ENCODE results near the gene CFAP299. TPM values are rescaled to one million over a fixed set of nuclear protein-coding genes. Genes with fewer than 3 reads are reported as not detected.

Gene CFAP299
- total and polyA plus RNA-seq, 2 donors (not counting 3 experiments of a cell fraction or from before 2014, with no cell fraction given): not detected

- H3K79me2 ChIP-seq (ENCODE audit: control insufficient read depth, insufficient read depth, low read length): no peaks in the 10 kb centered on the region
- dilution Hi-C loops (cut with MboI; ENCODE audit: extremely low pct_ligation_motif_present, low sequenced_read_pairs) (no loop called here), intact Hi-C loops (cut with micrococcal nuclease) (no loop called here)
- TF ChIP-seq MAX (IDR thresholded peaks at IDR 0.05; ENCODE audit: insufficient read depth, insufficient read length) (no peak), GATA2 (IDR thresholded peaks at IDR 0.05; ENCODE audit: insufficient read depth, insufficient read length, low read depth, low read length) (no peak), EZH2 (IDR thresholded peaks at IDR 0.05; ENCODE audit: borderline replicate concordance, low read depth, low read length, severe bottlenecking) (no peak)
- POLR2A ChIA-PET: no interaction called here
- FAIRE-seq (no peak), DNase-seq (ENCODE audit: low read depth, low spot score) (no peak)
- no peaks in the 10 kb centered on the region for H3K36me3 ChIP-seq (ENCODE audit: control insufficient read depth in 2 of 2, extremely low read depth in 1 of 2, insufficient read depth in 2 of 2, low read length in 2 of 2)
- no peaks in the 10 kb centered on the region for H3K4me1 ChIP-seq (ENCODE audit: control insufficient read depth, extremely low read depth, insufficient read depth, low read length)
- no peaks in the 10 kb centered on the region for H3K9me1 ChIP-seq (replicated peaks; ENCODE audit: control insufficient read depth, extremely low read depth, insufficient read depth, low read length)
- no peaks in the 10 kb centered on the region for H4K20me1 ChIP-seq (replicated peaks; ENCODE audit: control insufficient read depth, extremely low read depth, insufficient read depth, low read length)
- H3K9me3 ChIP-seq (replicated peaks; ENCODE audit: control insufficient read depth, insufficient read depth, low read length): no peaks in the 10 kb centered on the region
- CTCF ChIA-PET: no interaction called here
- no TSS peak for BruUV-seq (replicated peaks)
- no peak overlapping the region for H3K4me3 ChIP-seq (replicated peaks in 1 of 3; ENCODE audit: insufficient read depth in 1 of 3, low read depth in 1 of 3, low read length in 3 of 3)
- H3K27ac ChIP-seq (ENCODE audit: insufficient read depth, low read depth, low read length): no peak overlapping the region
- H3K9ac ChIP-seq (replicated peaks; ENCODE audit: extremely low read depth, insufficient read depth, low read length): no peak overlapping the region
- H2AFZ ChIP-seq (ENCODE audit: low read depth, low read length): no peak overlapping the region
- H3K4me2 ChIP-seq (ENCODE audit: insufficient read depth, low read length): no peak overlapping the region
- H3K27me3 ChIP-seq (ENCODE audit: control insufficient read depth in 2 of 2, insufficient read depth in 2 of 2, low read length in 2 of 2): no peaks in the 10 kb centered on the region
Measured at GRCh38 chr4:80980239-80980638, 644.7 kb downstream of the CFAP299 start.

GRCh38 chr4:80986011-80986410, 650.5 kb downstream of the CFAP299 start:
- H3K9ac ChIP-seq (replicated peaks; ENCODE audit: extremely low read depth, insufficient read depth, low read length): no peak overlapping the region
- H3K4me2 ChIP-seq (ENCODE audit: insufficient read depth, low read length): no peak overlapping the region
- intact Hi-C loops (cut with micrococcal nuclease): no loop called here
- H3K4me1 ChIP-seq (ENCODE audit: control insufficient read depth, extremely low read depth, insufficient read depth, low read length): no peaks in the 10 kb centered on the region
- ChIA-PET POLR2A (no interaction called here), CTCF (no interaction called here)
- no peak overlapping the region for H2AFZ ChIP-seq (ENCODE audit: low read depth, low read length)
- H3K9me3 ChIP-seq (replicated peaks; ENCODE audit: control insufficient read depth, insufficient read depth, low read length): no peaks in the 10 kb centered on the region
- no peak overlapping the region for H3K4me3 ChIP-seq (replicated peaks in 1 of 3; ENCODE audit: insufficient read depth in 1 of 3, low read depth in 1 of 3, low read length in 3 of 3)
- H3K9me1 ChIP-seq (replicated peaks; ENCODE audit: control insufficient read depth, extremely low read depth, insufficient read depth, low read length): no peaks in the 10 kb centered on the region
- H3K79me2 ChIP-seq (ENCODE audit: control insufficient read depth, insufficient read depth, low read length): no peaks in the 10 kb centered on the region
- no peaks in the 10 kb centered on the region for H3K36me3 ChIP-seq (ENCODE audit: control insufficient read depth in 2 of 2, extremely low read depth in 1 of 2, insufficient read depth in 2 of 2, low read length in 2 of 2)
- H4K20me1 ChIP-seq (replicated peaks; ENCODE audit: control insufficient read depth, extremely low read depth, insufficient read depth, low read length): no peaks in the 10 kb centered on the region
- no peaks in the 10 kb centered on the region for H3K27me3 ChIP-seq (ENCODE audit: control insufficient read depth in 2 of 2, insufficient read depth in 2 of 2, low read length in 2 of 2)
- DNase-seq (ENCODE audit: low read depth, low spot score): no peak
- BruUV-seq (replicated peaks): no TSS peak
- no peak overlapping the region for H3K27ac ChIP-seq (ENCODE audit: insufficient read depth, low read depth, low read length)
- dilution Hi-C loops (cut with MboI; ENCODE audit: extremely low pct_ligation_motif_present, low sequenced_read_pairs): no loop called here
- FAIRE-seq: no peak
- no peak for TF ChIP-seq MAX (IDR thresholded peaks at IDR 0.05; ENCODE audit: insufficient read depth, insufficient read length)
- no peak for TF ChIP-seq MYC (IDR thresholded peaks at IDR 0.05; ENCODE audit: low read depth, low read length)

All from endothelial cell of umbilical vein (primary cell).